Skeletal muscle cell (primary cell): ENCODE data around the gene ERICH4.
"Not testable (repeated sequence)": the region's sequence is repeated elsewhere in the genome, so short reads cannot be mapped to it uniquely, and the experiment has no call there.

Experiments
- DNase-seq: peaks from one replicate; pipeline ENCODE4 v3.0.0-alpha.2; 2010; ENCODE audit warnings: low read depth
- H3K4me3 ChIP-seq: 2 replicates; pipeline ENCODE4 v1.5.1; 2011; ENCODE audit warnings: low read depth, mild to moderate bottlenecking, control low read depth, low read length, moderate library complexity

Gene ERICH4

DNA sequence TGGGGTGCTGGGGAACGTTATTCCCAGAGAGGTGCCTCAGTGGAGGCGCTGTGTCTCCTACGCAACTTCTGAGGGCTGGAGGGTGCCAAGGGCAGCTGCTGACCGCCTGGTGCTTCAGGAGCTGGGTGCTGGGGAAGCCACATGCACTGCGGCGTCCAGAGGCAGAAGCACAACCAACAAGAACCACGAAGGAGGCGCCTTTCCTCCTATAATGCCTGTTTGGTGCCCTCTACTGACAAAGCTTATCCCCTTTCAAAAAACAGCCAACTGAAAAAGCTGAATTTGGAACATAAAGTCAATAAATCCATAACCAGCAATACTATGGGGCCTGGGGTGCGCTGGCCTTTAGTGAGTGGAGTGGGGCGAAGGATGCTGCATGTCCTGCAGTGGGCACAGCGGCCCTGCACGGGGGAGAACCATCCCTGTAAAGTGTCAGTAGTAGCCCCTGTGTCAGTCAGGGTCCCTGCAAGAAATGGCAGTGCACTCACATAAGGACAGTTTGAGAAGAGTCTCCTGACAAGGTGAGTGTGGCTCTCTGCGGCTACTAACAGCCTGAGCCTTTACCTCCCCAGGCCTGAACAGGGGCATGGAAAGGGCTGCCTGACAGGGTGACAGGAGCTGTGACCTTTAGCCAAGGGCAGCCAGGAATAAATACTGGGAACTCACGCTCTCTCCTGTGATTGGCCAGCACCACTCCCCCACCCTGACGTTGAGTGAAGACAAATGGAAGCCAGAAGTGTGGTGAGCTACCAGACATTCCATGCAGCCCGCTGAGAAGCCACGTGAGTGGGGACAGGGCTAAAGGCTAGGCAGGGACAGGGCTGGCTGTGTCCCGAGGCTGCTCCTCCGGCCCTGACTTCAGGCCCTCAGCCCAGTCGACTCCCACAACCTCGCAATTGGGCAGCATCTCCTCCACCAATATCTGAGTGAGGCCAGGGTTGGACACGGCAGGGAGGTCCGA lies 11.2 kb upstream of the ERICH4 start:
- H3K4me3 ChIP-seq = no peak overlapping the region
- no peak for DNase-seq

DNA sequence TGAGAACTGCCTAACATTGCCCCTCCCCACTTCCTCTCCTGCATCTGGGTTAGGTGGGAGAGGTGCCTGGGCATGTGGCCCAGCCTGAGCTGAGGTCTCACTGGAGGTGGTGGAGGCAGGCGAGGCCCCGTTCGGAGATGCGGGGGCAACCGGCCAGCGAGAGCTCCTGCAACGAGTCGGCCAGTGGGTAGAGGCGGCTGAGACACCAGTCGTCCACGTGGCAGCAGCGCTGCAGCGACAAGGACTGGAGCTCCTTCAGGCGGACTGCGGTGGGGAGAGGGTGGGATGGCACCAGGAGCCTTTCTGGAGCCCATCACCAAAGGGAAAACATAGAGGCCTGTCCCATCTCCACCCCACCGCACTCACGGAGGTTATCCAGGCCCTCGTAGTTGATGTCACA lies 9.8 kb upstream of the ERICH4 start:
- H3K4me3 ChIP-seq = no peak overlapping the region
- no peak for DNase-seq

GRCh38 chr19:41434450-41434849 lies 8.5 kb upstream of the ERICH4 start:
- no peak for DNase-seq
- no peak overlapping the region for H3K4me3 ChIP-seq

GRCh38 chr19:41435376-41435775 lies 7.6 kb upstream of the ERICH4 start:
- not testable (repeated sequence) for DNase-seq, H3K4me3 ChIP-seq

DNA sequence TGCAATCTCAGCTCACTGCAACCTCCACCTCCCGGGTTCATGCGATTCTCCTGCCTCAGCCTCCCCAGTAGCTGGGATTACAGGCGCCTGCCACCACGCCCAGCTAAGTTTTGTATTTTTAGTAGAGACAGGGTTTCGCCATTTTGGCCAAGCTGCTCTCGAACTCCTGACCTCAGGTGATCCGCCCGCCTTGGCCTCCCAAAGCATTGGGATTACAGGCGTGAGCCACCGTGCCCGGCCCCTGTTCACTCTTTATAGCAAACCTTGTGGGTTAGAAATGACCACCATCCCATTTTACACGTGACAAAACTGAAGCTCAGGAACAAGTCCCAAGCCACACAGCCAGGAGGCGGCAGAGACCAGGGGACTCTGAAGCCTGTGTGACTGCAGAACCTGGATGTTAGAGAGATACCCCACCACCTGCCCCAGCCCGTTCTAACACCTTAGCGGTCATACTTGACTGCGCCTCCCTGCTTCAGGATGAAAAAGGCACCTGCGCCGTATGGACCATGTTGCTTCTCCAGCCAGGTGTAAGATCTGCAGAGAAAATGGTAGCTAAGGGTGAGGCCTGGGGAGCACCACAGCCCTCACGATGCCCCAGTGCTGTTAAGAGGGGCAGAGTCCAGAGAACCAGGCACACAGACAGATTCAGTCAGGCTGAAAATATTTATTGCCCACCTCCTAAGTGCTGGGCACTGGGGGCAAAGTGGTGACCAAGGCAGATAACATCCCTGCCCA lies 6.9 kb upstream of the ERICH4 start:
- no peak overlapping the region for H3K4me3 ChIP-seq

DNA sequence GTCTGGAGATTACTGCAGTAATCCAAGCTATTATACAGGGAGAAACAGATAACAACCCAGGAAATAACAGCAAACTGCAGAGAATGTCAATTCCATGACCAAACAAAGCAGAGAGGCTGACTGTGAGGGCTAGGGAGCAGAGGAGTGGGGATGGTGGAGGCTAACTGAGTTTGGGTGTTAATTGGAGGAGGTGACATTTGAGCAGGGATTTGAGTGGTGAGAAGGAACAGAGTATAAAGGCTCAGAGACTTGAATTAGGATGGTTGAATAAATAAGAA lies 6.3 kb upstream of the ERICH4 start:
- no peak for DNase-seq
- H3K4me3 ChIP-seq = no peak overlapping the region

More for the DNA sequence above, 6.9 kb upstream of the ERICH4 start:
- no peak for DNase-seq

- no peak for DNase-seq
Observed at GRCh38 chr19:41437944-41438574, 4.9 kb upstream of the ERICH4 start.

GRCh38 chr19:41439441-41440222 lies 3.3 kb upstream of the ERICH4 start, which contains the start of gene DMAC2:
Gene DMAC2 (minus strand): TSS chr19:41439912. CDS start chr19:41439899, 13 bp downstream.
- peak; percentile 93 for DNase-seq
- H3K4me3 ChIP-seq = peak within 1 kb of the TSS; percentile 84

More at GRCh38 chr19:41437944-41438574, 4.9 kb upstream of the ERICH4 start:
- H3K4me3 ChIP-seq = no peak overlapping the region

- no peak overlapping the region for H3K4me3 ChIP-seq
- DNase-seq = no peak
Observed at GRCh38 chr19:41441321-41441945, 1.5 kb upstream of the ERICH4 start.

- no peak for DNase-seq
- H3K4me3 ChIP-seq = no peak overlapping the region
Observed at GRCh38 chr19:41443813-41444455, 978 bp downstream of the ERICH4 start.

GRCh38 chr19:41445575-41445974 lies 2.6 kb downstream of the ERICH4 start:
- DNase-seq = no peak
- no peak overlapping the region for H3K4me3 ChIP-seq

DNA sequence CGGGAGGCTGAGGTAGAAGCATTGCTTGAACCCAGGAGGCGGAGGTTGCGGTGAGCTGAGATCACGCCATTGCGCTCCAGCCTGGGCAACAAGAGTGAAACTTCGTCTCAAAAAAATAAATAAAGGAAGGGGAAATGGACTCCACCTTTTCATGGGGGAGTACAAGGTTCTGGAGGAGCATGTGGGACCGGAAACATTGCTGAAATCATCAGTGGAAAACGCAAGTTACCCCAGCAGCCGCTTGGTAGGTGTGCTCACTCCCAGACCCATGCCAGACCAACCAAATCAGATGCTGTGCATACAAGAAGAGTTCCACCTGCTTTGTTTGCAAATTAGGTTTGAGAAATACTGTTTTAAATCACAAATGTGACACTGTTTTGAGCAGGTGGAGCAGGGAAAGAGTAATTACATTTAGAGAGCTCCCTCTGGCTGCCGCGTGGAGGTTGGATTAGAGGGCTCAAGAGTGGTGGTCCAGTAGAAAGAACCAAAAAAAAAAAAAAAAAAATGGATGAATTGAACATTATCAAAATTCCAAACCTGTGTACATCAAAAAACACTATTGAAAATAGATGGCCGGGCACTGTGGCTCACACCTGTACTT lies 4.9 kb downstream of the ERICH4 start:
- no peak overlapping the region for H3K4me3 ChIP-seq
- no peak for DNase-seq

- peak overlapping the region; percentile 34 for H3K4me3 ChIP-seq
- DNase-seq = no peak
Observed at GRCh38 chr19:41449079-41449864, 6.3 kb downstream of the ERICH4 start.

DNA sequence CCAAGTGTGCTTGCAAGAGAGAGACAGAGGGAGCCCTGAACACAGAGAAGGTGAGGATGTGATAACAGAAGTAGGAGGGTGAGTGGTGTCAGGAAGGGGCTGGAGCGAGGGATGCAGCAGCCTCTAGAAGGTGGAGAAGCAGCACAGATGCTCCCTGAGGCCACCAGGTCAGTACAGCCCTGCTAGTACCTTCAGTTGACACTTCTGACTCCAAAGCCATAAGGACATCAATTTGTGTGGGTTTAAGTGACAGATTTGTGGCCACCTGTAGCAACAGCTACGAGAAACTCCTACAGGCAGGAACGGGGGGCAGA lies 6.9 kb downstream of the ERICH4 start:
- no peak for DNase-seq
- H3K4me3 ChIP-seq = no peak overlapping the region

GRCh38 chr19:41452584-41453275 lies 9.8 kb downstream of the ERICH4 start:
- no peak for DNase-seq

GRCh38 chr19:41455936-41456335 lies 13.0 kb downstream of the ERICH4 start:
- DNase-seq = no peak
- no peak overlapping the region for H3K4me3 ChIP-seq

More at GRCh38 chr19:41452584-41453275, 9.8 kb downstream of the ERICH4 start:
- no peak overlapping the region for H3K4me3 ChIP-seq

DNA sequence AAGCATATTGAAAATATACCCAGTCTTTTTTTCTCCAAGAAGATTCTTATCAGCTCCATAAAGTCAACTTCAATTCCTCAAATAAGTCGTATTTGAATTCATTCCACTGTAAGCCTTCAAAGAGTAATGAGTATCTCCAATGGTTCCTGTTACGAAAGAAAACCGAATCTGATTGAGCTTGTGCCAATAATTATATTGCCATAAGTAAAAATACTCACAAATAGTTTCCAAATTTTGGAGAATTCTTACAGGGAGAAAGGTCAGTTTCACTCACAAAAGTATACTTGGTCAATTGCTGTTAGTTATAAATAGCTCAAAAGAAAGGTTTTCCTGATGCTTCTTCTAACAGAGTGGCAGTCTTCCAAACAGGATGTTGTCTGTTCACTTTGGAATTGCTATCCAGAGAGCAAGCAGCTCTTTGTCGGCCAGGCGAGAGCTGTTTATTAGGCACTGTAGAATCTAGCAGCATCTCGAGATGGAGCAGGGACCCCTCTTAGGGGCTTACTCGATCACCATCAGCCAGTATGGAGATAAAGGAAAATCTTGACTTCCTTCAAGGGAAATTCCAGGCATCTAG lies 13.5 kb downstream of the ERICH4 start:
- H3K4me3 ChIP-seq = no peak overlapping the region
- no peak for DNase-seq
